ENCODE results near the gene TTC31.
A peak's percentile ranks its signal among the peaks of the same experiment; 100 is the strongest.

DNA sequence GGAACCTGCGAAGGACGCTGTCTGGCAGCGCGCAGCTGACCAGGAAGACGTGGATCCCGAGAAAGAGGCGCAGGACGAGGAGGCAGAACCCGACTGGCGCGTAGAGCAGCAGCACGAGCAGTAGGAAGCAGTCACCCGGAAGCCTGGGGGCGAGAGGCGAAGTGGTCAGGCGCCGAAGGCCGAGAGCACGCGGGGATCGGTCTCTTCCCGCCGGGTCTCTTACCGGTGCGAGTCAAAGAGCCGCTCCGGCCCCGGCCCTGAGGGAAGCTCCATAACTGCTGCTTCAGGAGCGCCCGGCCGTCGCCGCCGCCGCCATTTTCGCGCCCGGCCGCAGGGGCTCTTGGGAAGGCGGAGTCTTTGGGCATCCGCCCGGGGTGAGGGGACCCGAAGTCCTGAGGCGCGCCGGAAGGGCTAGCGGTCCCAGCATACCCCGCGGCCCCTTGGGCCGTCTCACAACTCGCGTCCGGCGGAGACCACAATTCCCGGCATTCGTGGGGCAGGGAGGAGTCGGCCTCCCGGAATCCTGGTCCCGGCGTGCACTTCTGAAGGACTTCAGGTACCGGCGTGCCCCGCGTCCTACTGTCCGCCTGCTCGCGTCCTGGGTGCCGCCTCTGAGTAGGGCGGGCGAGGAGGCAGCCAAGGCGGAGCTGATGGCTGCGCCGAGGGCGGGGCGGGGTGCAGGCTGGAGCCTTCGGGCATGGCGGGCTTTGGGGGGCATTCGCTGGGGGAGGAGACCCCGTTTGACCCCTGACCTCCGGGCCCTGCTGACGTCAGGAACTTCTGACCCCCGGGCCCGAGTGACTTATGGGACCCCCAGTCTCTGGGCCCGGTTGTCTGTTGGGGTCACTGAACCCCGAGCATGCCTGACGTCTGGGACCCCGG, 46.7 kb downstream of the TTC31 start, which contains the start of the genes AUP1 and HTRA2:
- TF ChIP-seq CTCF (IDR thresholded peaks at IDR 0.05; ENCODE audit: borderline replicate concordance, extremely low read depth, low read length, poor library complexity, severe bottlenecking) (peak; percentile 1), EZH2 (IDR thresholded peaks at IDR 0.05; ENCODE audit: borderline replicate concordance, low read depth, low read length, severe bottlenecking) (no peak)
